ENCODE results near the gene BARX1. TPM values are rescaled to one million over a fixed set of nuclear protein-coding genes. Genes with fewer than 3 reads are reported as not detected.
"Not testable (repeated sequence)": the region's sequence is repeated elsewhere in the genome, so short reads cannot be mapped to it uniquely, and the experiment has no call there.

BARX1 gene
- total RNA-seq, 1 donor from 2014 or later = not detected

DNA sequence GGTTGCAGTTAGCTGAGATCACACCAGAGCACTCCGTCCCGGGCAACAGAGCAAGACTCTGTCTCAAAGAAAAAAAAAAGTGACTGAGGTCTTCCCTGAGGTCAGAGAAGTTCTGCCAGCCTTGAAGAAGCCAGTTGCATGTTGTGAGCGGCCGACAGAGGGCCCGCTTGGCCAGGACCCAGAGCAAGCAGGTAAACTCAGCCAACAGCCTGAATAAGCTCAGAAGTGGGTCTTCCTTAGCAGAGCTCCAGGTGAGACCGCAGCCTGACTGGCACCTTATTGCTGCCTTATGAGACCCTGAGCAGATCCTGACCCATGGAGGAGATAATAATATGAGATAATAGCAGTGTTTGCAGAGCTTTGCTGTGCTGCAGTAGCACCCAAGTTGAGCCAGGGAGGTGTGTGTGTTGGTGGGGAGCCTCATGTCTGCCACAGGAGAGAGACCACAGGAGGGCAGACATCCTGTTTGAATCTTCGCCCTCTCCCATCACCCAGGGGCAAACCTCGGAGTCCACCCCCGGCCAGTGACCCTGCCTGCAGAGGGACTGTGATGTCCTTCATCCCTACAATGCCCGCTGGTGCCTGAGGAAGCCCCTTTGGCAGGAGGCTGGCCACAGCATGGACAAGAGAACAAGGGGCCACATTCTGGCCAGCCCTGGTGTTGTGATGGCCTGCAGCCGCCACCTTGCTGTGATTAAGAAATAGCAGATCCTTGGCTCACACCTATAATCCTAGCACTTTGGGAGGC is 10.8 kb upstream of the BARX1 start:
- DNase-seq = no peak

- DNase-seq = no peak
Observed at GRCh38 chr9:93964685-93965084, 9.5 kb upstream of the BARX1 start.

DNA sequence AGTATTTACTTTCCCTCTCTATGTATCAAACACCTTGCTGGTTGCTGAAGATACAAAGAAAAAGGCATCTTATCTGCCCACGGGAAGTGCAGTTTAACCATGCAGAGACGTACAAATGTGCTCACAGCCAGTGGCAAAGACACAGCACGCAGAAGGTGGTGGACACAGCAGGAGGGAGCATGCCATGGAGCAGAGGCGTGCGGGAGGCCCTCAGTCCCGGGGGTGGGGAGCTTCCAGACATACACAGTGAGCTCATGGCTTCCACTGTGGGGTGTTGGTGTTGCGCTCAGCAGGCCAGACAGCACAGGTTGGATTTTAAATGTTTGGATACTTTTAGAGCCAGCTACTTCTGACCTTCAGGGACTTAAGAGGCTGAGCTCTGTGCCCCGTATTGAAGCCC is 8.8 kb upstream of the BARX1 start:
- DNase-seq = no peak

GRCh38 chr9:93963489-93963888 is 8.3 kb upstream of the BARX1 start:
- DNase-seq = not testable (repeated sequence)

DNA sequence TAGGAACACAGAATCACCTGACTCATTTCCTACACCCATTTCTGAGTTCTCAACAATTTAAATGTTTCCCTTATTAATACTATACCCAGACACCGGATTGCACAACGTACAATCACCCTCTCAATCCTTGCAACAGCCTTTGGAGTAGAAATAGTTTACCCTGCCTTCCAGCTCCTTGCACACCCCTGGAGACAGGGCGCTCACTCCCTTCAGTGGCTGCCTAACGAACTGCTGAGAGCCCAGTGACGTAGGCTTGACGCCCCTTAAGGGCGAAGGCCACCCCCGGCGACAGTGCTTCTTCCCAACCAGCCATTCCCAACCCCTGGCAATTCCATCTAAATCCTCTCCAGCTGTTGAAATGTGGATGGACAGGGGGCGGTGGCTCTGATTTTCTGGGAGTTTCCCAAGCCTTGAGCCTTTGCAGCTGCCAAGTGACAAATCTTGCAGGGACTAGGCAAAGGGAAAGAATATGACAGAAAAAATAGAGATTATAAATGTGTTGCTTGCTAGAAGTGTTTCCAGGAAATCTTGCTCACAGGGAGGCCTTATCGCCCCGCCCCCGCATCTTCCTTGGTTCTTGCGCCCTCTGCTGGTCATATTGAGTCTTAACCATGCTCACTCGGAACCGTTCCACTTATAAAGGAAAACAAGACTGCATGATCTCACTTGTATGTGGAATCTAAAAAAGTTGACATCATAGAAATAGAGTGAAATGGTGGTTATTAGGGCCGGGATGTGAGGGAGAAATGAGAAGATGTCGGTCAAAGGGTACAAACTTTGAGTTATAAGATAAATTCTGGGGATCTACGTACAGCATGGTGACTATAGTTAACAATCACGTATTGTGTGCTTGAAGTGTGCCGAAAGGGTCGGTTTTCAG is 7.6 kb upstream of the BARX1 start:
- DNase-seq = peak; percentile 42

DNA sequence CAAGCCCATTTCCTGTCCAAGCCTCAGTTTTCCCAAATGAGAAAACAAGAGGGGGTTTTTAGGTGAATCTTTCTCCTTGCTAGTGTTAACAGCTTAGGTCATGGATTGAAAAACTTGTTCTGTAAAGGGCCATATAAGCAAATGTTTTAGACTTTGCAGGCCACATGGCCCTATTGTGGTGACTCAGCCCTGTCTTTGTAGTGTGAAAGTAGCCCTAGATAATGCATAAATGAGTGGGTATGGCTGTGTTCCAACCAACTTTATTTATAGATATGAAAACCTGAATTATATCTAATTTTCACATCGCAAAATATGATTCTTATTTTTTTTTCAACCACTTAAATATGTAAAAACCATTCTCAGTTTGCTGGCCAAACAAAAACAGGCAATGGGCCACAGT is 6.9 kb upstream of the BARX1 start:
- DNase-seq = no peak

DNA sequence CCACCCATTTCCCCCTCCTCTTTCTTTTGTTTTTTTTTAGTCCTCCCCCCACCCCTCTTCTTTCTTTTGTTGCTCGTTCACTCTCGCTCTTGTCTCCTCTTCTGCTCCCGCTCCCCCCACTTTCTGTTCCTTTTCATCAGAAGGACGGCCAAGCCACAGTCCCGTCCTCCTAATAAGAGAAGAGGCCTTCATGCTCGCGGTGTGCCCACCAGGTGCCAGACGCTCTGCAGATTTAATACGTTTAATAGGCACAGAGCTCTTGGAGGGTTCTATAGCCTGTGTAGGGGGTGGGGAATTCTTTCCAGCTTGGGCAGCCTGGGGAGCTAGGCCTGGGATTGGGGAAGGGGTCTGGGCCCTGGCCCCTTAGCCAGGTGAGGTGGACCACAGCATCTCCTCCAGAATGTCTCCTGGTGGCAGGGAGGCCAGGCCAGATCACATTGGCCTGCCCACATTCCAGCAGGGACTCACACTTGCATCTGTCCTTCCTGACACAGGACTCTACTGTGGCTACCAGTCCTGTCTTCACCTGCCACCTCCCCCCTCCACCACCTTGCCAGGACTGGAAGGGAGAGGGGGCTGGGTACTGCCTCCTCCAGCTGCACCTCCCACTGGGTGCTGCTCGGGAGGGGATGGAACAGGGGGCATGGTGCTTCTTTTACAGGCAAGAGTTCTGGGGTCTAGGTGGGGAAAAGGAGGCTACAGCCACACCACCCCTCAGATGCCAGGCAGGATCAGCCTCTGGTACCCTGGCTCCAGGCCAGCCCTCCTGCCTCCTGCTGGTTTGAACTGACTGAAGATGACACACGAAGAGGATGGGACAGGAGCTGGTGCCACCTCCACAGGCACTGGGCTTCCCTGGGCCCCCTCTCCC is 6.1 kb upstream of the BARX1 start:
- no peak for DNase-seq

DNA sequence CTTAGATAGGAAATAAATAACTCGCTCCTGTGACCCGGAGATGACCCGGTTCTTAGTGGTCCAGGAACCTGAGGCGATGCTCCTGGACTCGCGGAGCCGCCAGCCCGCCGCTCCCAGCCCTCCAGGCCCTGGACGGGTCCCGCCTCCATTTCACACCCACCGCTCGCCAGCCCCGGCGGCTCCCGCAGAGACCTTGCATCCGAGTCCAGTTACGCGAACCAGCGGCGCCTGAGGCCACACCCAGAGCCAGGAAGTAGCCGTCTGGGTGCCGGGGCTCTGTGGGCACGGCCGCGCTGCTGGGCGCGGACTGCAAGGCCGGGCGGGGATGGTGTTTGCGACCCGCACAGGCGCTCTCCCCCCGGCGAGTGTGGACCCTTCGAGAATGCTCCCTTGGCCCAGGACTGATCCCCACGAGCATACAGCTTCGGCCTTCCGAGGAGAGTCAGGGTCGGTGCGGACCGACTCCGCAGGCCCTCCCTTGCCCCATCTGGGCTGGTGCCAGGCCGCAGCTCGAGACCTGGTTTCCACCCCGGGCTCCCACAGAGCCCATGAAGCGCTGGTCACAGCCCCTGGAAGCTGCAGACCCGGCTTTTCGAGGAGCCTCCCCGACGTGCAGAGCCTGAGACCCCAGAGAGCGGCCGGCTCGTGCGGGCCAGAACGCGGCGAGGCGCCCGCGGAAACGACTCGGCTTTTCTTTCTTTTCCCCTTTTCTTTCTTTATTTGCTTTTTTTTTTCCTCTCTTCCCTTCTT is 5.2 kb upstream of the BARX1 start:
- DNase-seq = no peak

GRCh38 chr9:93959739-93960154 is 4.6 kb upstream of the BARX1 start:
- no peak for DNase-seq

- no peak for DNase-seq
Observed at GRCh38 chr9:93958819-93959682, 3.9 kb upstream of the BARX1 start.

GRCh38 chr9:93958121-93958818 is 3.1 kb upstream of the BARX1 start:
- no peak for DNase-seq

GRCh38 chr9:93955981-93956784 is 1.0 kb upstream of the BARX1 start:
- no peak for DNase-seq

DNA sequence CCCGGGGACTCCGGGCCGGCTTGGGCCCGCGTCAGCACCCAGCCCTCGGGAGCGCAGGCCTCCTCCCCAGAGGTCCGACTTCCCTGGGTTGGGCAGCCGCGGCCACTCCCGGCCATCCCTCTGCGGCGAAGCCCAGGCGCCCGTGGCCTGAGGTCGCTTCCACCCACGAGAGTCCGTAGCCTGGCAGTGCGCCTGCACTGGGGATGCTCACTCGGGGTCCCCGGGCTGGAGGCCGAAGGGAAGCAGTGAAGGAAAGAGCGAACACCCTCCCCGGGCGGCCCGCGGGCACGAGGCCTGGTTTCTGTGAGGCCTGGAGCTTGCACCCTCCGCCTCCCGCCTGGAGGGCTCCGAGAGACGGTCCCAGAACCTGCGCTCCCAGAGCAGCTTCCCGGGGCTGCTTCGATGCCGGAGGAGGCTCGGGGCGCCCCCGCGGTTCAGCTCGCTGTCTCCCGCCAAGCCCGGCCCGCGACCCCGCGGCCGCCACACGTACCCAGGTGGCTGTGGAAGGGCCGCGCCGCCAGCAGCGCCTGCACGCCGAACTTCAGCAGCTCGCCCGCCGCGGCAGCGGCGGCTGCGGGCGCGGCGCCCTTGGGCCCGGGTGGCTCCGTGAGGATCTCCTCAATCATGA is 607 bp downstream of the BARX1 start:
- no peak for DNase-seq

DNA sequence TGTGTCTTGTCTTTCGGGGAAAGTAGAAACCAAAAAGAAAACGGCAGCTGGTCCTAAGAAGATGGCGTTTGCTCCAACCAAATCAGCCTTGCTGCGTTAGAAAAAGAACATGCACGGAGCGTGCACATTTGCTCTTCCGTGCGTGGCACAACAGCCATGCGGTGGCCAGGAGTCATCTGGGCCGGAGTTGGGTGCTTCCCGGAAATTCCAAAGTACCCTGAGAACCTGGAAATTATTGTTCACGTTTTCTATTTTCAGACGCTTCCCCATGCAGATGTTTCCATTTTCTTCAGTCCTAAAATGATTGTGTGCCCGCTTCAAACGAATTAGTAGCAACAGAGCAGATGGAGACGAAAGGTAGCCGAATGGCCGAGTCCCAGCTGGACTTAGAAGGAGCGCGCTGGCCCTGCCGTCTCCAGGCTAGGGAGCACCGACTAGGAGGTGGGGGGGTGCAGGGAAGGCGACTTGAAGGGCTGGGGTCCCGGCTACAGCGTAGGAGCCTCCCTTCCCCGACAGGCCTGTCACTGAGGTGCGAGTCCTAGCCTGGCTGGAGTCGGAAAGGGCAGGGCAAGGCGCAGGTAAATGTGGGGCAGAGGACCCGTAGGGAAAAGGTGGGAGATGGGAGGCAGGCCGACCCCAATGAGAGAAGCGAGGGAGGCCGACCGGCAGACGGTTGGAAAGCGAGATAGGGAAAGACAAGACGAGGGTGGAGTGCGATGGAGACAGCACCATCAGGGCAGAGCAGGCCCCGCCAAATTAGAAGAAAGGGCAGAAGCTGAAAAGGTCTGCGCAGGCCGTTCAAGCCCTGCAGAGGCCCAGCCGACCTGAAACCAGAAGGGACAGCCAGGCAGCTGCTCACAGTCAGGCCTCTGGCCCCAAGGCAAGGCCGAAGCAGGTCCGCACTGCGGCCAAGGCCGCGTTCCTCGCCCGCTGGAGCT is 1.4 kb downstream of the BARX1 start:
- DNase-seq = no peak

GRCh38 chr9:93952784-93953495 is 2.2 kb downstream of the BARX1 start:
- DNase-seq = no peak

- no peak for DNase-seq
Observed at GRCh38 chr9:93952119-93952783, 2.9 kb downstream of the BARX1 start.

All from occipital lobe (tissue), 2 donors.